ENCODE measurements around the gene SPR. TPM values are rescaled to one million over a fixed set of nuclear protein-coding genes. Genes with fewer than 3 reads are reported as not detected.

SPR gene
- total RNA-seq, 1 donor from 2014 or later, result 7.1 TPM

GRCh38 chr2:72940786-72941185 is 53.6 kb downstream of the SPR start:
- Mint-ChIP-seq H3K36me3 (ENCODE audit: unreplicated experiment) (peaks cover 11% of the 10 kb centered on the region), H3K27me3 (ENCODE audit: unreplicated experiment) (peaks cover 19% of the 10 kb centered on the region), H3K4me3 (ENCODE audit: unreplicated experiment) (no peak overlapping the region), H3K4me1 (ENCODE audit: unreplicated experiment) (peaks cover 25% of the 10 kb centered on the region), H3K9me3 (ENCODE audit: unreplicated experiment) (no peaks in the 10 kb centered on the region), H3K27ac (ENCODE audit: unreplicated experiment) (no peak overlapping the region)
- DNase-seq (ENCODE audit: extremely low spot score, unreplicated experiment), result no peak
- no peak for TF ChIP-seq CTCF (IDR thresholded peaks at IDR 0.05)

Other genes with a start within 250 kb of the SPR start
- gene EXOC6B, start 61.4 kb upstream of the SPR start, total RNA-seq, result 31.2 and 33.8 TPM in 2 replicates
- not detected in 2 replicates for gene EMX1, start 30.1 kb downstream of the SPR start, total RNA-seq
- gene SFXN5, start 184.3 kb downstream of the SPR start, total RNA-seq, result 9.8 and 12.7 TPM in 2 replicates
- 30.8 and 35.5 TPM in 2 replicates for gene RAB11FIP5, start 225.5 kb downstream of the SPR start, total RNA-seq